ENCODE data around the gene PPP1R13B.

GRCh38 chr14:103894723-103895059, 47.3 kb upstream of the PPP1R13B start:
- TF ChIP-seq CTCF (IDR thresholded peaks at IDR 0.05), result no peak
- no peak for TF ChIP-seq POLR2A (IDR thresholded peaks at IDR 0.05)
